ENCODE data around the gene ACOT12.

The ACOT12 gene

DNA sequence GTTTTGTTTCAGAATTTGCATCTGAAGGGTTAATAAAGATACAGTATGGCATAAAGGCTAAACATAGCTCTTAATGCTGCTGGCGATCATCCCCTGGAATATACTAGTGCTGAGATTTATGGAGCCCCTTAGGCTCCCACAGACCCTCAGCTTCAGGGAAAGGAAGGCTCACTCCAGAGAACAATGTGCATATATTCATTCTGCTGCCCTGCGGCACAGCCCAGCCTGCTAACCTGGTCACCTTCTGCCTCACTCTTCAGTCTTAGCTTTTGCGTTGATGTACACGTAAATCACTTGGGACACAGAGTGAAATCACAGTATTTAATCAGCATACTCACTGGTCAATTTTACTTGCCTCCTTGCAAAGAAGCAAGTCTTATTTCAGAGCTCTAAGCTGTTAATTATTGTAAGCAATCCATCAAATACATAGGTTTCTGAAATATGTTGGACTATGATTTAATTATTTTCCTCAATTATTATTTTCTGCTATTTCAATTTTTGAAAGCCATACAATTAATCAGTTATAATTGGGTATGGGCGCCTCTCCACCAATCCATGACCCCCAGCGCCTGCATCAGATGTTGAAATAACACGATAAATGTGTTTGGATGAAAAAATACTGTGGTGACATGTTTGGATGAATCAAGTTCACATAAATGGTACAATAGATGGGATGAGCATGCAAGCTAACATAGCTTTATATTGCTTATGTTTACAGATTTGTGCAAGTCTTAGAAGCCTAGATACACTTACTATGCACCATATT is 11.4 kb upstream of the ACOT12 start:
- intact Hi-C loops (cut with DNase I): no loop called here
- DNase-seq: no peak

DNA sequence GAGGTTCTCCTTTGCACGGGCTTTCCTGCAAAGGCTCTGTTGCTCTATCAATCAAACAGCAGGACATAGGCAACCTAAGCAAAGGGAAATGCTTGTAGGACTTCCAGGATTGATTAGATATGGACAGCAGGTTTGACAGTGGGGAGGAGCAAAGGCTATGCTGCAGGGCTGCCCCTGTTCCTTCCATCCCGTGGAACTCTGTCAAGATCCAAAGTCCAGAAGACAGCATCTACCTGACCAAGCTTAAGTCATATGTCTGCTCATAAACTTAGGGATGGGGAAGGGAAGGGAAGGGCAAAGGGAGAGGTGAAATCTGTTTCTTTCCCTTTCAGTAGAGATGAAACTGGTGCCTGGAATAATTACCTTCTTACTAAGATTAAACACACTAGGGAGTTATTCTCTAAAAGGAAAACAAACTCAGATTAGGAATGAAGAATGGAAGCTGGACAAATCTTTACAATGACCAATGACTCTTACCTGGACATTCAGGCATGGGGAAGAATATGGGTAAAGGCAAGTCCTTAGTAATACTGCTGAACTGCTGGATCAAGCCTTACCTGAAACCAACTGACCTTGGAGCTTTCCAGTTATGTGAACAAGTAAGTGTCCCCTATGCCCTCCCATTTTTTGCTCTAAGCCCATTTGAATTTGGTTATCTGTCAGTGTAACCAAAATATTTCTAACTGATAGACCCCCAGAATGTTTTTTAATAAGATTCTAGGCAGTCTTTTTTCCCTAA is 8.4 kb upstream of the ACOT12 start:
- no peak for DNase-seq
- intact Hi-C loops (cut with DNase I): no loop called here

DNA sequence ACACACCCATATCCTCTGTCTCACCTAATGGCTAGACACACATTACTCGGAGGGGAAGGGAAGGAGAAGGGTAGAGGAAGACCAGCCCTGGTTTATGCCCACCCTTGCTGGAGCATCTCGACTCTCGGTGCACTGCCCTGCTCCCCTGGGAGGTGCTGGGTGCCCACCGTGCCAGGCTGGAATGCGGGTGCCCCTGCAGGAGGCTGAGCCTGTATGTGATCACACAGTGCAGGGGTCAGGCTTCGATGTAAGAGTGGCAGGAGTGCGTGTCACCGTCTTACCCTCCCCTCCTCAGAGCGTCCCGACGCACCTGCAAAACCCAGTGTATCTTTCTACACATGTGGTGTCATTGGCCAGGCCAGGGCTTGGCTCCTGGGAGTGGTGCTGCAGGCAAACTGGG is 7.3 kb upstream of the ACOT12 start:
- no peak for DNase-seq
- intact Hi-C loops (cut with DNase I): no loop called here

DNA sequence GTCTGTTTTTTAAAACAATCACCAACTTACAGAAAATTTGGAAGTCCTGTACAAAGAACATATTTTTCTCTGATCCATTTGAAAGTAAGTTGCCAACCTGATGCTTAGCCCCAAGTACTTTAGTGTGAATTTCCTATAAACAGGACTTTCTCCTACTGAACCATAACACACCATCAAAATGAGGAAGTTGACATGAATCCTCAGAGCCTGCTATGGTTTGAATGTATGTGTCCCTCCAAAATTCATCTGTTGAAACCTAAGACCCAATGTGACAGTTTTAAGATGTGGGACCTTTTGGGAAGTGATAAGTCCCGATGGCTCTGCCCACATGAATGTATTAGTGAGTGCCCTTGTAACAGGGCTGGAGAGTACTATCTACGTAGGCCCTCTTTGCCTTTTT is 6.4 kb upstream of the ACOT12 start:
- DNase-seq: no peak
- intact Hi-C loops (cut with DNase I): no loop called here

DNA sequence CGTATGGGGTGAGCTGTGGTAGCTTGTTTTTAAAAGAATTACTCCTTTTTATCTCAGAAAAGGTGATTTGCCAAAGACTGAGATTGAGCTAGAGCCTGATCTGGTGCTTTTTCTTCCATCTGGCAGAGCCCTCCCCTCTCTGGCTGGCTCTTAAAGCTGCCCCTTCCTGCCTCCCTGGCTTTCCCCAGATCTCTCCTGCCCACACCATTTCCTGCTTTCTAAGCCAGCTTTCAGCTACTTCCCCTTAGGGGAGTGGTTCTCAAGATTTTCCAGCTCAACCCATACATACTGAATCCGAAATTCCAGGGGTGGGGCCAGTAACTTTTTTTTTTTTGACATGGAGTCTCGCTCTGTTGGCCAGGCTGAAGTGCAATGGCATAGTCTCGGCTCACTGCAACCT is 4.8 kb upstream of the ACOT12 start:
- intact Hi-C loops (cut with DNase I): no loop called here
- DNase-seq: no peak

DNA sequence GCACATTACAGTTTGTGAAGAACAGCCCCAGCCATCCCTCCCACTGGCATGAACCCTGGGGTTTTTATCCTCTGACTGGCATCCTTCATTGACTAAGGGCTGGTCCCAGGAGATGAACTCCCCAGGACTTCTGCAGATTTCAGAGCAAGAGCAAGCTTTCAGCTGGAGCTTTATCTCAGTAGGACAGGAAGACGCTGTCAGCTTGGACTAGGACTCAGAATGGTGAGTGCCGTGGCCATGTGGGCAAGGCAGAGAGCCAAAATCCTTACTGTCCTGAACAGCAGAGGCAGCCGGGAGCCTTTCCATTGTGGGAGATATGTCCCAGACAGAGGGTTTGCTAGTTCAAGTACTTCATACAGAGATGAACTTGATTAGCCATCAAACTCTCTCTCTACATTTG is 3.2 kb upstream of the ACOT12 start:
- DNase-seq: peak in 5 of 42 donors; percentile 7 to 49 (median 17)

DNA sequence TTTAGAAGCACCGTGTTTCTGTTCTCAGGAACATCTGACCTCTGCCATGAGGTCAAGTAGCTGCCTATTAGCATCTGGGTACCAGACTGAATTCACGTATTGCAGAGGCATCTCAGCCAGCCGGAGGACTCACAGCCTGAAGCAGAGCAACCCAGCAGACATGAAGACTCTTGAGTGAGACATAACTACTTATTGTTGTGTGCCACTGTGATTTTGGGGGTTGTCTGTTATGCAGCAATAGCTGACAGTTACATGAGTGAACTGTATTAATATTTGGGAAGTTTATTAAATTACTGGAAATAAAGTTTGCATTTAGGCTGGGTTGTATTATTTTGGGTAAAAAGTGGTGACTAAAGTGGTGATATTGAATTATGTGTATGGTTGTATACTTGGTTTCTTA is 1.3 kb upstream of the ACOT12 start:
- no peak for DNase-seq
- intact Hi-C loops (cut with DNase I): no loop called here

More for the DNA sequence above, 3.2 kb upstream of the ACOT12 start:
- intact Hi-C loops (cut with DNase I): no loop called here

DNA sequence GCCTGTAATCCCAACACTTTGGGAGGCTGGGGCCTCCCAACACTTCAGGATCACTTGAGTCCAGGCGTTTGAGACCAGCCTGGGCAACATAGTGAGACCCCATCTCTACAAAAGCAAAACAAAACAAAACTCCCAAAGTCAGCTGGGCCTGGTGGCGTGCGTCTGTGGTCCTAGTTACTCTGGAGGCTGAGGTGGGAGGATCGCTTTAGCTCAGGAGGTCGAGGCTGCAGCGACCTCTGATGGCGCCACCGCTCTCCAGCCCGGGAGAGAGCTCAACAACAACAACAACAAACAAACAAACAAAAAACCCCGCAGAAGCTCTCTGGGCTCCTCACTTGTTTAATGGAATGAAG is 528 bp downstream of the ACOT12 start:
- intact Hi-C loops (cut with DNase I): no loop called here
- no peak for DNase-seq

DNA sequence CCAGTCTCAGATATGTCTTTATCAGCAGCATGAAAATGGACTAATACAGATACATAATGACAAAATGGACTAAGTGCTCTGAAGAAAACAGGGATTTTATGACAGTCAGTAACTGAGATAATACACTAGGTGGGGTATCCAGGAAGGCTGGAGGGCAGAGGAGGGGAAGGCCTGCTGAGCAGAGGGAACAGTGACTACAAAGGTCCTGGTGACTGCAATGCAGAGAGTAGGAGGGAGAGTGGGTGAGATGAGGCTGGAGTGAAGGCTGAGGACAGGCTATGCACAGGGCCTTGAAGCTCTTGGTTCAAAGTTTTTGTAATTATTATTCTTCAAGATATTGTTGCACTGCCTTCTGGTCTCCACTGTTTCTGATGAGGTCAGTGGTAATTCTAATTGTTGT is 4.9 kb downstream of the ACOT12 start:
- no peak for DNase-seq
- intact Hi-C loops (cut with DNase I): no loop called here

DNA sequence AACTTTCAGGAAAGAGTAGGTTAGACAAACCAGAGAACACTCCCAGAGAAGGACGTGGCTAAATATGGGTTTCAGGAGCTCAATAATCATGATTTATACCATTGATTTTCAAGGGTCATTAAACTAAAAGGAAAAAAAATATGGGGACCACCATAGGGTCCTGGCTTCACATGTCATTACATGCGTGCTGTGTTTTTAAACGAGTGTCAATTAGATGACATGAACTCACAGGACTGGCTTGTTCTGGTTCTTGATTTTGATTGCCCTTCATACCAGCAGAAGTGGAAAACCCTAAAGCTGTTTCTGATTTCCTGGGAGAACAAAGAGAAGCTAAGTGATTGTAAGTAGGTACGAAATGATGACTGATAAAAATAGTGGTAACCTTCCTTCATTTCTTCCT is 5.8 kb downstream of the ACOT12 start:
- intact Hi-C loops (cut with DNase I): no loop called here
- DNase-seq: no peak

DNA sequence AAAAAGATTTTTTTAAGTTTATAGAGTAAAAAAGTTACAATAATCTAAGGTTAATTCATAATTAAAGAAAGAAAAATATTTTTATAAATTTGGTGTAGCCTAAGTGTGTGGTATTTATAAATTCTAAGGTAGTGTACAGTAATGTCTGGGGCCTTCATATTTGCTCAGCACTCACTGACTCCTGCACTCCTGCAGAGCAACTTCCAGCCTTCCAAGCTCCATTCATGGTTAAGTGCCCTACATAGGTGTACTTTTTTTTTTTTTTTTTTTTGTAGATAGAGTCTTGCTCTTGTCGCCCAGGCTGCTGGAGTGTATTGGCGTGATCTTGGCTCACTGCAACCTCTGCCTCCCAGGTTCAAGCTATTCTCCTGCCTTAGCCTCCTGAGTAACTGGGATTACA is 10.1 kb downstream of the ACOT12 start:
- DNase-seq: no peak
- intact Hi-C loops (cut with DNase I): no loop called here

DNA sequence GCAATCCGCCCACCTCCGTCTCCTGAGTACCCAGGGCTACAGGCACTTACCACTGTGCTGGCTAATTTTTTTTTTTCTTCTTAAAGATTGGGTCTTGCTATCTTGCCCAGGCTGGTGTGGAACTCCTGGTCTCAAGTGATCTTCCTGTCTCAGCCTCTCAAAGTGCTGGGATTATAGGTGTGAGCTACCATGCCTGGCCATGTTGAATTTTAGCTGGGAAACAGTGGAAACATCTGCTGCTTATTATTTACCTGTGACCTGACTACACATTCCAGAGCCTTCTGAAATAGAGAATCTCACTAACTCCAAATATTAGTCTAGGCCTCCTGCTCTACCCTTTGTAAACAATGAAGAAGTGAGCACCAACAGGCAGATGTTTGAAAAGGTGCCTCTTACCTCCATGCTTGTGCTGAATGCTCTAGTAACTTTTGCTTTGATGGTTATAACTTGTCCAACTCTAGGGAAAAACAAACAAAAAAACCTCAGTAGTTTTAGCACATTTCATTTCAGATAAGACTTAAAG is 22.5 kb downstream of the ACOT12 start:
- intact Hi-C loops (cut with DNase I): no loop called here
- DNase-seq: no peak

DNA sequence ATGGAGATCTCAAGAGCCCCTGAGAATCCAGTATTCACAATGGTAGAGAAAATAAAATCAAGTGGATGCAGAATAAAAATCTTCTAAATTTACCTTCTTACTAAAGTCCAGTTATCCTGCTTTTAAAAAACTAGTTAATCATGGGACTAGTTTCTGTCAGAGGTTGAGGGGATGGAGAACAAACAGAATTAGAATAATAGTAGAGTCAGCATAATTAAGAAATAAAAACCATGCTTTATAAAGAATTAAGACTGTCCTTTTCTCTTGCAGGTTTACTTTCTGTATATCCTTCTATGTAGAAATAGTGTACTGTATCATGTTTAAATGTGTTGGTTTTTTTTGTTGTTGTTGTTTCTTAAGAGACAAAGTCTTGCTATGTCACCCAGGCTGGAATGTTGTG is 23.0 kb downstream of the ACOT12 start:
- intact Hi-C loops (cut with DNase I): no loop called here
- no peak for DNase-seq

DNA sequence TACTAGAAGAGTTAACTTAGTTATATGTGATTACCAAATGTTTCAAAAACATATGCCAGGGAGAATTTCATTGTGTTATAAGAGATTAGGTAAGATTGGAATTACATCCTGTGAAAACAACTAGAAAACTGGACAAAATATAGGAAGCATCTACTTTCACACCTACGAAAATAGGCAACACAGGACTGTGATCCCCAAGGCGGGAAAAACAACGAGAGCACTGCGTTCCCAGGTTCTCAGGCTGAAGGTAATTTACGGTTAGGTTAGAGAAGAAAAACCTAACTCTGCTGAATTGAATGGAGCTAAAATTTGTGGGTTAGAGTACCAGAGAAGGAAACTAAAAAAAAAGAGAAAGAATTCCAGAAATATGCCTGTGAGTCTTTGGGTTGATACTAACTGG is 28.4 kb downstream of the ACOT12 start:
- DNase-seq: no peak
- intact Hi-C loops (cut with DNase I): no loop called here

DNA sequence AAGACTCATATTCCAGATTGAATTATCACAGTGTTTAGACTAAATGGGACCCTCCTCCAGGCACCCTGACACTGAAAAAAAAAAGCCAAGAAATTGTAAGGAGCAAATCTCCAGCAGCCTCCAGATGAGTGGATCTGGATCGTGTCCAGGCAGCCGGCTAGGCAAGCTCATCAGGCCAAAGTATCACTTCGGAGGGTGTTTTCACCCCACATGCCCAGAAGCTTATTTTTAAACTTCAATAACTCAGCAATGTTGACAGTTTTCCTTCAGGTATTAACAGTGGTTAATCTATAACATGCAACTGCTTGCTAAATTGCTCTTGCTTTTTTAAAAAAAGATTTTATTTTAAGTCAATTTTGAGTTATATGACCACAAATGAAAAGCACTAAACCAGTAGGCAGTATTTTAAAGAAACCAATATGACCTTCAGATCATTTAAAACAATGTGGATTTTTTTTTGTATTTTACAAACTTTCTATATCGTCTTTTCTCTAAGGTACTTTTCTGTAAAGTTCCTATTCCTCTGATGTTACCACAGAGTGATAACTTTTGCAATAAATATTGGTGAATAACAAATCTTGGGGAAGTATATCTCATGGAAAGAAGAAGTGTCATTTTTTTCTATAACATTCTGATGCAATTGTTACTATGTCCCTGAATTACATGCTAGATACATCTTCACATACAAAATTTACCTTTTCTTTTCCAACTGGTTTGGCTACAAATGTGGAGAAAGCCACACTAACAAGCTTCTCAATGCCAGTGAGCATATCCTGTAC is 30.7 kb downstream of the ACOT12 start:
- DNase-seq: no peak
- intact Hi-C loops (cut with DNase I): no loop called here

DNA sequence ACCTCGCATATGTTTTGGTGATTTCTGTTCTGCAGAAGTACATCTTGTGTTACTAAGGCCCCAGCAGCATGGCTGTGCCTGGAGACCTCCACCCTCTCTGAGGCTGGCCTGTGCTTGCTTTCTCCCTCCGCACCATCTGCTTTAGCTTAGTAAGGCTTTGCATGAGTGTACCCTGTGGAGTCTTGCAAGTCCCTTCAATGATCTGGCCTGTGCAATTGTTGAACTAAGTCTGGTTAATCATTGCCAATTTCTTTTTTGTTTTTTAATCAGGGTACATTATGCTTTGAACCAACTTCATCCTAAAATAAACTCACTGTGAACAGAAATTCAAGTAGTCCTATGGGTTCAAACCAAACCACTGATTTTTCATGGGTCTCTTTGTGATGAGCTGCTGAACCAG is 32.3 kb downstream of the ACOT12 start:
- DNase-seq: no peak
- intact Hi-C loops (cut with DNase I): no loop called here

DNA sequence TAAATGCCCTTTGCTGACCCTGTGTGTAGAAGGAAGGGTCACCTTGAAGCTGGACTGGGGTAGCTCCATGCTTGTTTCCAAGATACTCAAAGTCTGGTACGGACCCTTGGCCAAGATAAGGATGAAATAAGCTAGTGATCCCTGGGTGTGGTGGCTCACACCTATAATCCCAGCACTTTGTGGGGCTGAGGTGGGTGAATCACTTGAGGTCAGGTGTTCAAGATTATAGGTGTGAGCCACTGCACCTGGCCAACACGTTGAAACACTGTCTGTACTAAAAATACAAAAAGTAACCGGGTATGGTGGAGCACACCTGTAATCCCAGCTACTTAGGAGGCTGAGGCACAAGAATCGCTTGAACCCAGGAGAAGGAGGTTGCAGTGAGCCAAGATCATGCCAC is 33.3 kb downstream of the ACOT12 start:
- intact Hi-C loops (cut with DNase I): no loop called here
- no peak for DNase-seq

DNA sequence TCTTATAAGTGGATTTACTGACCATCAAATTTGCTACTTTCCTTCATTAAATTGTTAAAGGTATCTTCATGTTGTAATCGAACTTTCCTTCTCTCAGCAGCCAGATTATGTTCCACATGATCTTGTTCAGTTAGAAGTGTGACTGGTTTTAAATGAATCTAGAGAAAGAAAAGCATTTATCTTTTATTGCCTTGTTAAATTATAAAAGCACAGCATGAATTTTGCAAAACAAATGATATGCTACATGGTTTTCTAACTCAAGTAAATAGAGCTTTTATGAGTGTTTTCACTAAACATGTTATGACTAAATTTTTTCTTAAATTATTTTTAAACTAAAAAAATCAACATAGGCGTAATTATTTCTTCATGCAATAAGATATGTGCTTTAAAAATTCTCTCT is 34.1 kb downstream of the ACOT12 start:
- intact Hi-C loops (cut with DNase I): no loop called here
- DNase-seq: no peak

DNA sequence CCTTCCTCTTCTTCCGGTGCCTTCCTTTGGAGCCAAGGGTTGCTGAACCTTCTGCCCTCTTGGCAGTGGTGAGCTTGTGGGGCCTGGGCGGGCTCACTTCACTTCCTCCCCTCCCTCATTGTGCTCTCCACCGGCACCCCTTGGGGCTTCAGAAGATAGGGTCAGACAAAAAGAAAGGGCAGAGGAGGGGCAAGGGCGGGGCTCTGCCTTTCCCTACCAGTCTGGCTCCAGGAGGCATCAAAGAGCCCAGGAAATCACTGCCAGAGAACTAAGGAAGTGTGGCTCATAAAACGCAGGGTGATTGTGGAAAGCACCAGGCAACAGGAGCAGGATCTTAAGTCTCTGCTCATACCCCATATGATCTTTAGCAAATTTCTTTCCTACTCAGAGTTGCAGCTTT is 34.8 kb downstream of the ACOT12 start:
- intact Hi-C loops (cut with DNase I): no loop called here
- no peak for DNase-seq

Data from head of caudate nucleus (tissue), 42 donors.